ENCODE measurements around the gene FBP1.

GRCh38 chr9:94568250-94568889, 70.9 kb downstream of the FBP1 start:
- TF ChIP-seq CTCF (IDR thresholded peaks at IDR 0.05; ENCODE audit: extremely low read depth in 1 of 2, insufficient read depth in 1 of 2, low read depth in 1 of 2, low read length in 2 of 2) (no peak), MAX (IDR thresholded peaks at IDR 0.05; ENCODE audit: insufficient read depth, insufficient read length) (no peak), GATA2 (IDR thresholded peaks at IDR 0.05; ENCODE audit: insufficient read depth, insufficient read length, low read depth, low read length) (no peak), EZH2 (IDR thresholded peaks at IDR 0.05; ENCODE audit: borderline replicate concordance, low read depth, low read length, severe bottlenecking) (no peak), POLR2AphosphoS5 (IDR thresholded peaks at IDR 0.05; ENCODE audit: insufficient read depth, low read depth, low read length) (no peak)
